SU-DHL-6 (cell line): ENCODE measurements around the gene RUNX2.

ENCODE experiments used
- CTCF ChIP-seq: fragments of 200-600 bp; sonication (generic); IDR thresholded peaks from one replicate; pipeline ENCODE4 v1.5.1; 2017; ENCODE audit warnings: antibody characterized with exemption, mild to moderate bottlenecking, low read length, moderate library complexity; ENCODE audit not compliant: insufficient read depth, poor library complexity, severe bottlenecking
- EZH2phosphoT487 ChIP-seq: fragments of 200-600 bp; sonication (generic), shearing (Covaris generic); conservative IDR thresholded peaks from 2 replicates; pipeline ENCODE4 v1.6.1; 2018; ENCODE audit warnings: mild to moderate bottlenecking, antibody characterized with exemption, low read length, moderate library complexity, mixed read lengths

- no peak for TF ChIP-seq CTCF
- no peak for TF ChIP-seq EZH2phosphoT487
These were observed 29.0 kb upstream of the RUNX2 start for GRCh38 chr6:45299096-45299581.
